ENCODE data around the gene CNTFR. TPM values are rescaled to one million over a fixed set of nuclear protein-coding genes. Genes with fewer than 3 reads are reported as not detected.
A peak's percentile ranks its signal among the peaks of the same experiment; 100 is the strongest.

The CNTFR gene
- total RNA-seq, 1 experiment from 2014 or later: 0.39 TPM

DNA sequence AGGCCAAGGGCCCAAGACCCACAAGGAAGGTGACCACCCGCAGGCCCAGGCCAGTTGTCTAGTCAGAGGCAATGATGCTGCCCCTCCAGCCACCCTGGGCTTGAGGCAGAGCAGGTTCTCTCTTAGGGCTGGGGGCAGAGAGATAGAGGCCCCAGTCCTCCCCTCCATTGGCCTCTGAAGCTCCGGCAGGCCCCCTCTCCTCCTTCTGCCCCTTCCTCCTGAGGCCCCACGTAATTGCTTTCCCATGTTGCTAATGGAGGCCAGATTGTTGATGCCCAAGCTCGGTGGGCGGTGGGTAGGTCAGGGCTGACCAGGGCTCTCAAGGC is 40.2 kb downstream of the CNTFR start:
- no peaks in the 10 kb centered on the region for H3K36me3 Mint-ChIP-seq (ENCODE audit: insufficient read depth, unreplicated experiment)
- BruUV-seq (replicated peaks): no TSS peak
- no peak for TF ChIP-seq CTCF (IDR thresholded peaks at IDR 0.05; ENCODE audit: insufficient read depth in 1 of 2, low read depth in 1 of 2, low read length in 1 of 2, severe bottlenecking in 1 of 2, unreplicated experiment in 1 of 2)

GRCh38 chr9:34547960-34548611 is 41.4 kb downstream of the CNTFR start:
- H3K36me3 Mint-ChIP-seq (ENCODE audit: insufficient read depth, unreplicated experiment): no peaks in the 10 kb centered on the region
- ChIA-PET CTCF (interaction anchor here (0.7 to 2.6 kb wide), 8 partner anchors 35 to 144 kb away, joined by 3 to 34 read pairs (median 5); partner anchors contain the start of gene CNTFR), POLR2A (no interaction called here)
- H3K4me1 Mint-ChIP-seq (ENCODE audit: low read depth, unreplicated experiment): no peaks in the 10 kb centered on the region
- Histone ChIP-seq H3K36me3 (ENCODE audit: control insufficient read depth, insufficient read depth, low read length) (no peaks in the 10 kb centered on the region), H3K27me3 (replicated peaks; ENCODE audit: control insufficient read depth, insufficient read depth, low read length) (no peaks in the 10 kb centered on the region), H3K4me3 (ENCODE audit: low read depth, low read length) (no peak overlapping the region), H3K9me3 (no peaks in the 10 kb centered on the region), H3K4me1 (no peaks in the 10 kb centered on the region)
- no TSS peak for BruUV-seq (replicated peaks)
- TF ChIP-seq CTCF (IDR thresholded peaks at IDR 0.05; ENCODE audit: insufficient read depth in 1 of 2, low read depth in 1 of 2, low read length in 1 of 2, severe bottlenecking in 1 of 2, unreplicated experiment in 1 of 2): peak; percentile 72 to 86
- H3K4me3 Mint-ChIP-seq (ENCODE audit: unreplicated experiment): no peak overlapping the region
- intact Hi-C loops (cut with micrococcal nuclease; ENCODE audit: unreplicated experiment): loop anchor here (1.0 to 5.0 kb wide), 5 partner anchors 43 to 143 kb away; no protein-coding TSS in a partner anchor
- no peaks in the 10 kb centered on the region for H3K9me3 Mint-ChIP-seq (ENCODE audit: unreplicated experiment)
- no peak overlapping the region for H3K27ac Mint-ChIP-seq (ENCODE audit: unreplicated experiment)
- peaks cover 13% of the 10 kb centered on the region for H3K27me3 Mint-ChIP-seq (ENCODE audit: insufficient read depth, unreplicated experiment)
- DNase-seq: peak; percentile 60 to 73

More for the DNA sequence above, 40.2 kb downstream of the CNTFR start:
- H3K4me3 ChIP-seq (ENCODE audit: low read depth, low read length): no peak overlapping the region
- Mint-ChIP-seq H3K27me3 (ENCODE audit: insufficient read depth, unreplicated experiment) (peaks cover 13% of the 10 kb centered on the region), H3K4me1 (ENCODE audit: low read depth, unreplicated experiment) (no peaks in the 10 kb centered on the region), H3K4me3 (ENCODE audit: unreplicated experiment) (no peak overlapping the region), H3K9me3 (ENCODE audit: unreplicated experiment) (no peaks in the 10 kb centered on the region), H3K27ac (ENCODE audit: unreplicated experiment) (no peak overlapping the region)
- H3K4me1 ChIP-seq: no peaks in the 10 kb centered on the region
- intact Hi-C loops (cut with micrococcal nuclease; ENCODE audit: unreplicated experiment): loop anchor here (5.0 kb wide), 1 partner anchor 47 kb away; no protein-coding TSS in a partner anchor
- H3K27me3 ChIP-seq (replicated peaks; ENCODE audit: control insufficient read depth, insufficient read depth, low read length): no peaks in the 10 kb centered on the region
- no peak for DNase-seq
- no peaks in the 10 kb centered on the region for H3K9me3 ChIP-seq
- no peaks in the 10 kb centered on the region for H3K36me3 ChIP-seq (ENCODE audit: control insufficient read depth, insufficient read depth, low read length)
- ChIA-PET POLR2A (no interaction called here), CTCF (interaction anchor here (0.5 to 1.0 kb wide), 2 partner anchors 12 to 43 kb away, joined by 3 to 6 read pairs; no protein-coding TSS in a partner anchor)

DNA sequence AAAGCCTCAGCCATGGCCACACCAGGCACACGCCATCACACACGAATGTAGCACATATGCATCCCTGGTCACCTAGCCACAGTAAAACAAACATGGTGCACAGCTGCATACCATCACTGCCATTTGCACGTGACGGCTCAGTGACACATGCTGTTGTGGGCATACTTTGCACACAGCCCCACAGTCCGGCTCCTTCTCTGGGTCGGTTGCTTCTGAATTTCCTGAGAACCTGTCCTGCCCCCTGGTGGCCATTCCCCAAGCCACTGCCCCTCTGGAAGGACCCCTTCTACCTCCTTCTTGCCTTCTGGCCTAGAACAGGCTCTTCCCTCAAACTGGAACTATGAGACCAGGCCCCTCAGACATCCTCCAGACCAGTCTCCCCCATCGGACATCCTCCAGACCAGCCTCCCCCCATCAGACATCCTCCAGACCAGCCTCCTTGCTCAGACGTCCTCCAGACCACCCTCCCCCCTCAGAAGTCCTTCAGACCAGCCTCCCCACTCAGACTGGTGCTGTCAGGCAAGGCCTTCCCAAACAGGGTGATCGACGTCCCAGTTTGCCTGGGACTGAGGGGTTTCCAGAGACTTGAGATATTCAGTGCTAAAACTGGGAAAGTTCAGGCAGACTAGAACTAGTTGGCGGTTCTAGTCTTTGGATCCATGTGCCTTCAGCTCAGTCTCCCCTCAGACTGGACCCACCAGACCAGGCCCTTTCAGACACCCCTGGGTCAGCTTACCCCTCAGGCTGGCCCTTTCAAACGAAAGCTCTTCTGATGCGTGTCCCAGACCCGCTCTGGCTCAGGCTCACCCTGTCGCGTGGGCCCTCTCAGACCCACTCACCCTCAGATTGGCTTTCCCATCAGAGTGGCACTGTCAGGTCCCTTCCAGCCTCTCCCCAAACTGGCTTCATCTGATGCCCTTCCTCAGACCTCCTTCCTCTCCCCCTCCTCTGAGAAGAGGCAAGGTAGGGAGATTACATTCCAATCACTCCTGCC is 42.4 kb downstream of the CNTFR start:
- no peaks in the 10 kb centered on the region for H3K36me3 Mint-ChIP-seq (ENCODE audit: insufficient read depth, unreplicated experiment)
- peaks cover 13% of the 10 kb centered on the region for H3K27me3 Mint-ChIP-seq (ENCODE audit: insufficient read depth, unreplicated experiment)
- intact Hi-C loops (cut with micrococcal nuclease; ENCODE audit: unreplicated experiment): loop anchor here (1.0 to 5.0 kb wide), 3 partner anchors 45 to 142 kb away; no protein-coding TSS in a partner anchor
- H3K9me3 Mint-ChIP-seq (ENCODE audit: unreplicated experiment): no peaks in the 10 kb centered on the region
- Histone ChIP-seq H3K4me1 (no peaks in the 10 kb centered on the region), H3K4me3 (ENCODE audit: low read depth, low read length) (no peak overlapping the region), H3K9me3 (no peaks in the 10 kb centered on the region), H3K36me3 (ENCODE audit: control insufficient read depth, insufficient read depth, low read length) (no peaks in the 10 kb centered on the region), H3K27me3 (replicated peaks; ENCODE audit: control insufficient read depth, insufficient read depth, low read length) (no peaks in the 10 kb centered on the region)
- no peak overlapping the region for H3K4me3 Mint-ChIP-seq (ENCODE audit: unreplicated experiment)
- POLR2A ChIA-PET: no interaction called here
- H3K4me1 Mint-ChIP-seq (ENCODE audit: low read depth, unreplicated experiment): no peaks in the 10 kb centered on the region
- no TSS peak for BruUV-seq (replicated peaks)
- CTCF ChIA-PET: interaction anchor here (0.9 to 2.6 kb wide), 8 partner anchors 34 to 143 kb away, joined by 3 to 34 read pairs (median 6); no protein-coding TSS in a partner anchor
- TF ChIP-seq CTCF (IDR thresholded peaks at IDR 0.05; ENCODE audit: insufficient read depth in 1 of 2, low read depth in 1 of 2, low read length in 1 of 2, severe bottlenecking in 1 of 2, unreplicated experiment in 1 of 2): peak; percentile 58 to 60
- DNase-seq: peak; percentile 61 to 67
- no peak overlapping the region for H3K27ac Mint-ChIP-seq (ENCODE audit: unreplicated experiment)

Data from Caco-2 (cell line).